ENCODE measurements around the gene AGAP1. TPM values are rescaled to one million over a fixed set of nuclear protein-coding genes. Genes with fewer than 3 reads are reported as not detected.

The AGAP1 gene
- total RNA-seq, 1 donor from 2014 or later, result 47.2 TPM

DNA sequence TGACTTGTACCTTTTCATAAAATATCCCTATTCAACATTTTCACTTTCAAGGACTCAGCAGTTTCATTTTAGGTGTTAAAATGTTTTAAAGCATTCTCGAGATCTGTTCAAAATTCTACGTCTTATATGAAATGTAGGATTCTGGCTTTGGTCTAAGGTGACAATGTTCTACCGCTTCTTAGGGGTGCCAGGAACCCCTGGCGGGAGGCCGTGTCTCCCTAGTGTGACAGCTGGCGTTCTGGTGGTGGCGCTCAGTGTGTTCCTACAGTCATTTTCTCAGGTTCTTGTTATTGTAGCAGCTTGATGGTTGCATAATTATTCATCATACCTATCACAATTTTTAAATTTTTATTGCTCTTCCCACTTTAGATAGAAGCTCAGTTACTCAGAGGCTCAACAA is 204.6 kb downstream of the AGAP1 start:
- H3K27ac Mint-ChIP-seq, result no peak overlapping the region
- H3K4me1 Mint-ChIP-seq (ENCODE audit: low read depth), result peaks cover 5% of the 10 kb centered on the region
- no peak for TF ChIP-seq CTCF (IDR thresholded peaks at IDR 0.05; ENCODE audit: unreplicated experiment)
- no peak overlapping the region for H3K4me3 Mint-ChIP-seq (ENCODE audit: low read depth)
- no peak for DNase-seq (ENCODE audit: low spot score, unreplicated experiment)
- H3K9me3 Mint-ChIP-seq (ENCODE audit: low read depth), result peaks cover 5% of the 10 kb centered on the region
- no peaks in the 10 kb centered on the region for H3K27me3 Mint-ChIP-seq
- peaks cover 2% of the 10 kb centered on the region for H3K36me3 Mint-ChIP-seq (ENCODE audit: insufficient read depth)

- H3K4me3 Mint-ChIP-seq (ENCODE audit: low read depth), result no peak overlapping the region
- peaks cover 5% of the 10 kb centered on the region for H3K4me1 Mint-ChIP-seq (ENCODE audit: low read depth)
- H3K9me3 Mint-ChIP-seq (ENCODE audit: low read depth), result peaks cover 5% of the 10 kb centered on the region
- no peak overlapping the region for H3K27ac Mint-ChIP-seq
- no peak for TF ChIP-seq CTCF (IDR thresholded peaks at IDR 0.05; ENCODE audit: unreplicated experiment)
- no peaks in the 10 kb centered on the region for H3K27me3 Mint-ChIP-seq
- DNase-seq (ENCODE audit: low spot score, unreplicated experiment), result no peak
- H3K36me3 Mint-ChIP-seq (ENCODE audit: insufficient read depth), result peaks cover 2% of the 10 kb centered on the region
Measured at GRCh38 chr2:235699576-235699975, 205.7 kb downstream of the AGAP1 start.

DNA sequence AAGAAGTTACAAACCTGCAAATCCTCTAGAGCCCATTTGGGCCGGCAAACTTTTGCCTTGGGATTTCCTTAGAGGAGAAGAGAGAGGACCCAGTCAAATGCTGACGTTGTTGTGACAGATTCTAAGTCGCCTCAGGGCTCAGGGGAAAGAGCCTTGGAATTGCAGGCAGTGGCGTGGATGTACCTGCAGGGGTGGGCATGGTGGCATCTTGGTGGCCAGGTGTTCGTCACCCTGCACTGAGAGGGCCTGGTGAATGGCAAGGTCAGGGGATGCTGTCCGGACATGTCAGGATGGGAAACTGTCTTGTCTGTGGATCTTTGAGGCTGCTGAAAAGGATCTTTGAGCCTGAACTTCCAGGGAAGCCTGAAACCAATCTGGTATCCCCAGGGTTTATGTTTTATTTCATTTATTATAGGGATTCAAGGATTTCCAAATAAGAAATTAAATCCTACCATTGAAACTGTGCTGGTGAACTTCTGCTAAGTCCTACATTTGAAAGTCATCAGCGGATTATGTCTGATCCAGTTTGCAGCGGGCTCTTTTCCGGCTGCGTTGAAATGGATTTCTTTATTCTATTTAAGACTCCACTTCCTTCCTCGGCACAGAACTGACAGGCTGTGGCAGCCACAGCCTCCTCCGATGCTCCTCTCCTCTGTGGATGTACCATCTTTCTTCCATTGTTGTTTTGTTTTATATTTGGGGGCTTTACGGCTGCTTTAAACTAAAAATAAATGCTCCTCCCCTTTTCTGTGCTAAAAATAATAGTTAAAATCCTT is 207.6 kb downstream of the AGAP1 start:
- H3K4me3 Mint-ChIP-seq (ENCODE audit: low read depth), result no peak overlapping the region
- TF ChIP-seq CTCF (IDR thresholded peaks at IDR 0.05; ENCODE audit: unreplicated experiment), result no peak
- H3K9me3 Mint-ChIP-seq (ENCODE audit: low read depth), result peaks cover 5% of the 10 kb centered on the region
- H3K4me1 Mint-ChIP-seq (ENCODE audit: low read depth), result no peaks in the 10 kb centered on the region
- no peaks in the 10 kb centered on the region for H3K27me3 Mint-ChIP-seq
- no peak for DNase-seq (ENCODE audit: low spot score, unreplicated experiment)
- no peak overlapping the region for H3K27ac Mint-ChIP-seq
- peaks cover 2% of the 10 kb centered on the region for H3K36me3 Mint-ChIP-seq (ENCODE audit: insufficient read depth)

GRCh38 chr2:235702186-235702585 is 208.3 kb downstream of the AGAP1 start:
- H3K4me3 Mint-ChIP-seq (ENCODE audit: low read depth), result no peak overlapping the region
- no peak for TF ChIP-seq CTCF (IDR thresholded peaks at IDR 0.05; ENCODE audit: unreplicated experiment)
- DNase-seq (ENCODE audit: low spot score, unreplicated experiment), result no peak
- no peaks in the 10 kb centered on the region for H3K4me1 Mint-ChIP-seq (ENCODE audit: low read depth)
- H3K9me3 Mint-ChIP-seq (ENCODE audit: low read depth), result peaks cover 5% of the 10 kb centered on the region
- peaks cover 2% of the 10 kb centered on the region for H3K36me3 Mint-ChIP-seq (ENCODE audit: insufficient read depth)
- no peak overlapping the region for H3K27ac Mint-ChIP-seq
- H3K27me3 Mint-ChIP-seq, result no peaks in the 10 kb centered on the region

DNA sequence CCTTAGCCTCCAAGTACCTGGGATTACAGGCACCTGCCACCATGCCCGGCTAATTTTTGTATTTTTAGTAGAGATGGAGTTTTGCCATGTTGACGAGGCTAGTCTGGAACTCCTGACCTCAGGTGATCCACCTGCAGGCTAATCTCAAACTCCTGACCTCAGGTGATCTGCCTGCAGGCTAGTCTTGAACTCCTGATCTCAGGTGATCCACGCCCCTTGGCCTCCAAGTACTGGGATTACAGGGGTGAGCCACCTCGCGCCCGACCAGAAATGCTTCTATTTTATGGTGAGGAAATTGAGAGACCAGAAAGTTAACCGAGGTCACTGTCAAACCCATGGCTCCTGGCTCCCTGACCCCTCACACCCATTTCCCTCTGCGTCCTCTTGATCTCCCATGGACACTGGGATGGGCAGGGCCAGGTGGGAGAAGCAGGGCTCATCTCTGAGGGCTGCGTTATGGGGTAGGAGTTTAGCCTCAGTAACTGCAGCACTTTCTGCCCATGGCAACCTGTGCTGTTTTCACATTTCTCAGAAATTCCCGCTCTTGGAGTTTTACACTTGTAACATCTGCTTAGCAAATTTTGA is 210.0 kb downstream of the AGAP1 start:
- no peak overlapping the region for H3K4me3 Mint-ChIP-seq (ENCODE audit: low read depth)

More for the DNA sequence above, 210.0 kb downstream of the AGAP1 start:
- Mint-ChIP-seq H3K27me3 (no peaks in the 10 kb centered on the region), H3K27ac (no peak overlapping the region), H3K9me3 (ENCODE audit: low read depth) (no peaks in the 10 kb centered on the region), H3K4me1 (ENCODE audit: low read depth) (no peaks in the 10 kb centered on the region), H3K36me3 (ENCODE audit: insufficient read depth) (peaks cover 4% of the 10 kb centered on the region)
- no peak for DNase-seq (ENCODE audit: low spot score, unreplicated experiment)
- no peak for TF ChIP-seq CTCF (IDR thresholded peaks at IDR 0.05; ENCODE audit: unreplicated experiment)

Data from progenitor cell of endocrine pancreas (in vitro differentiated cells).